A673 (cell line): ENCODE measurements around the gene POU2F2. TPM values are rescaled to one million over a fixed set of nuclear protein-coding genes. Genes with fewer than 3 reads are reported as not detected.

Experiments used
- Bru-seq: library from RNA; stranded (reverse); fragments of 400-500 nt; gene quantifications from one replicate; lab custom pipeline; 2021; lab: Mats Ljungman, UMichigan
- BruChase-seq, 2 experiments: library from RNA; stranded (reverse); fragments of 400-500 nt; gene quantifications; one replicate each; lab custom pipeline; 2021; lab: Mats Ljungman, UMichigan
- BruUV-seq: library from RNA; stranded (reverse); fragments of 400-500 nt; replicated peaks from 2 replicates; lab custom pipeline; 2021; lab: Mats Ljungman, UMichigan
- CTCF ChIA-PET: fragments of 300-600 bp; sonication (Branson Sonifier 250); formaldehyde crosslinking; loops from one replicate; lab custom pipeline; 2022; ENCODE audit warnings: antibody characterized with exemption; lab: Charles Lee
- POLR2A ChIA-PET: fragments of 300-600 bp; sonication (Branson Sonifier 250); formaldehyde crosslinking; loops from one replicate; lab custom pipeline; 2022; ENCODE audit warnings: antibody characterized with exemption; ENCODE audit not compliant: low non-redundant PET; lab: Charles Lee
- DNase-seq: peaks from one replicate; pipeline ENCODE4 v3.0.0-alpha.2; 2015; ENCODE audit warnings: low spot score
- H3K27ac ChIP-seq: fragments of 200-600 bp; sonication (generic); 2 replicates; pipeline ENCODE4 v1.5.1; 2016; ENCODE audit warnings: mixed run types, low read depth, mild to moderate bottlenecking, mixed read lengths, antibody characterized with exemption, low read length; ENCODE audit not compliant: poor library complexity, severe bottlenecking
- H3K27me3 ChIP-seq: fragments of 200-600 bp; sonication (generic); replicated peaks from 2 replicates; pipeline ENCODE4 v1.6.1; 2017; ENCODE audit warnings: mixed run types, low read depth, mild to moderate bottlenecking, mixed read lengths, antibody characterized with exemption, low read length; ENCODE audit not compliant: insufficient read depth, poor library complexity
- H3K36me3 ChIP-seq: fragments of 200-600 bp; sonication (generic); 2 replicates; pipeline ENCODE4 v1.6.1; 2016; ENCODE audit warnings: mixed run types, mild to moderate bottlenecking, mixed read lengths, antibody characterized with exemption, low read length; ENCODE audit not compliant: insufficient read depth, poor library complexity, severe bottlenecking
- H3K4me1 ChIP-seq: fragments of 200-600 bp; sonication (generic); 2 replicates; pipeline ENCODE4 v1.6.1; 2017; ENCODE audit warnings: mixed run types, mild to moderate bottlenecking, mixed read lengths, antibody characterized with exemption, low read length; ENCODE audit not compliant: insufficient read depth, poor library complexity, severe bottlenecking
- H3K4me3 ChIP-seq: fragments of 200-600 bp; sonication (generic); 2 replicates; pipeline ENCODE4 v1.5.1; 2016; ENCODE audit warnings: low read depth, mixed run types, mild to moderate bottlenecking, mixed read lengths, low read length; ENCODE audit not compliant: poor library complexity, severe bottlenecking
- H3K9me3 ChIP-seq: fragments of 200-600 bp; sonication (generic); 2 replicates; pipeline ENCODE4 v1.6.1; 2016; ENCODE audit warnings: mixed run types, low read depth, mild to moderate bottlenecking, mixed read lengths, antibody characterized with exemption, low read length; ENCODE audit not compliant: poor library complexity, severe bottlenecking
- EZH2 ChIP-seq: fragments of 200-600 bp; sonication (generic); IDR thresholded peaks from 2 replicates; pipeline ENCODE4 v1.6.1; 2017; ENCODE audit warnings: borderline replicate concordance, low read depth, mild to moderate bottlenecking, mixed read lengths, antibody characterized with exemption, low read length; ENCODE audit not compliant: poor library complexity, severe bottlenecking
- intact Hi-C: fragments of 100-400 bp; cut with micrococcal nuclease; formaldehyde crosslinking; loops from one replicate; pipeline ENCODE4 v1.10.0; 2022; ENCODE audit not compliant: unreplicated experiment
- long read RNA-seq: library from polyadenylated mRNA; stranded (forward); transcript quantifications from one replicate; pipeline ENCODE4 v2.0.0, GENCODE V29; 2022
- total RNA-seq: library from RNA; stranded (reverse); gene quantifications from 2 replicates; pipeline ENCODE4 v1.2.3, GENCODE V29; 2021
- TF ChIP-seq, protein P1 (sequence below): fragments of 300-800, 200-600 bp; sonication (generic); conservative IDR thresholded peaks from 2 replicates; pipeline ENCODE4 v1.5.1; 2017; ENCODE audit warnings: low read depth, mild to moderate bottlenecking, antibody characterized with exemption, low read length, moderate library complexity, mixed read lengths

The POU2F2 gene
- total RNA-seq (2.2 and 2.5 TPM in 2 replicates), Bru-seq, nascent RNA (percentile 26 among the genes with signal in this experiment), BruChase-seq, experiment 1, labeled RNA remaining after a 2-hour chase (percentile 29 among the genes with signal in this experiment), BruChase-seq, experiment 2, labeled RNA remaining after a 6-hour chase (percentile 33 among the genes with signal in this experiment)
- long read RNA-seq, partial matches to known transcripts, result 1 of 2 reads
- long read RNA-seq, other reads (novel, unspliced or antisense), result 1 of 2 reads

- H3K4me1 ChIP-seq, result peaks cover 8% of the 10 kb centered on the region
- intact Hi-C loops, result loop anchor here (2.0 kb wide), 1 partner anchor 309 kb away; no protein-coding TSS in a partner anchor
- no peak within 1 kb of the TSS for H3K27ac ChIP-seq
- CTCF ChIA-PET, result interaction anchor here (0.6 to 1.2 kb wide), 9 partner anchors 18 to 1562 kb away, joined by 3 to 9 read pairs (median 3); no protein-coding TSS in a partner anchor
- no peaks in the 10 kb centered on the region for H3K36me3 ChIP-seq
- POLR2A ChIA-PET, result interaction anchor here (0.5 kb wide), 1 partner anchor 311 kb away, joined by 6 read pairs; no protein-coding TSS in a partner anchor
- H3K9me3 ChIP-seq, result no peaks in the 10 kb centered on the region
- peaks cover 7% of the 10 kb centered on the region for H3K27me3 ChIP-seq
- TF ChIP-seq, protein P1, sequence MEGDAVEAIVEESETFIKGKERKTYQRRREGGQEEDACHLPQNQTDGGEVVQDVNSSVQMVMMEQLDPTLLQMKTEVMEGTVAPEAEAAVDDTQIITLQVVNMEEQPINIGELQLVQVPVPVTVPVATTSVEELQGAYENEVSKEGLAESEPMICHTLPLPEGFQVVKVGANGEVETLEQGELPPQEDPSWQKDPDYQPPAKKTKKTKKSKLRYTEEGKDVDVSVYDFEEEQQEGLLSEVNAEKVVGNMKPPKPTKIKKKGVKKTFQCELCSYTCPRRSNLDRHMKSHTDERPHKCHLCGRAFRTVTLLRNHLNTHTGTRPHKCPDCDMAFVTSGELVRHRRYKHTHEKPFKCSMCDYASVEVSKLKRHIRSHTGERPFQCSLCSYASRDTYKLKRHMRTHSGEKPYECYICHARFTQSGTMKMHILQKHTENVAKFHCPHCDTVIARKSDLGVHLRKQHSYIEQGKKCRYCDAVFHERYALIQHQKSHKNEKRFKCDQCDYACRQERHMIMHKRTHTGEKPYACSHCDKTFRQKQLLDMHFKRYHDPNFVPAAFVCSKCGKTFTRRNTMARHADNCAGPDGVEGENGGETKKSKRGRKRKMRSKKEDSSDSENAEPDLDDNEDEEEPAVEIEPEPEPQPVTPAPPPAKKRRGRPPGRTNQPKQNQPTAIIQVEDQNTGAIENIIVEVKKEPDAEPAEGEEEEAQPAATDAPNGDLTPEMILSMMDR, result no peak
- no peak for TF ChIP-seq EZH2
- peak within 1 kb of the TSS; percentile 27 for H3K4me3 ChIP-seq
- no TSS peak for BruUV-seq
- DNase-seq, result no peak
Observed at GRCh38 chr19:42132030-42132628, at the start of gene POU2F2. POU2F2 (minus strand) TSS chr19:42132446; CDS start chr19:42132411, 35 bp downstream.

DNA sequence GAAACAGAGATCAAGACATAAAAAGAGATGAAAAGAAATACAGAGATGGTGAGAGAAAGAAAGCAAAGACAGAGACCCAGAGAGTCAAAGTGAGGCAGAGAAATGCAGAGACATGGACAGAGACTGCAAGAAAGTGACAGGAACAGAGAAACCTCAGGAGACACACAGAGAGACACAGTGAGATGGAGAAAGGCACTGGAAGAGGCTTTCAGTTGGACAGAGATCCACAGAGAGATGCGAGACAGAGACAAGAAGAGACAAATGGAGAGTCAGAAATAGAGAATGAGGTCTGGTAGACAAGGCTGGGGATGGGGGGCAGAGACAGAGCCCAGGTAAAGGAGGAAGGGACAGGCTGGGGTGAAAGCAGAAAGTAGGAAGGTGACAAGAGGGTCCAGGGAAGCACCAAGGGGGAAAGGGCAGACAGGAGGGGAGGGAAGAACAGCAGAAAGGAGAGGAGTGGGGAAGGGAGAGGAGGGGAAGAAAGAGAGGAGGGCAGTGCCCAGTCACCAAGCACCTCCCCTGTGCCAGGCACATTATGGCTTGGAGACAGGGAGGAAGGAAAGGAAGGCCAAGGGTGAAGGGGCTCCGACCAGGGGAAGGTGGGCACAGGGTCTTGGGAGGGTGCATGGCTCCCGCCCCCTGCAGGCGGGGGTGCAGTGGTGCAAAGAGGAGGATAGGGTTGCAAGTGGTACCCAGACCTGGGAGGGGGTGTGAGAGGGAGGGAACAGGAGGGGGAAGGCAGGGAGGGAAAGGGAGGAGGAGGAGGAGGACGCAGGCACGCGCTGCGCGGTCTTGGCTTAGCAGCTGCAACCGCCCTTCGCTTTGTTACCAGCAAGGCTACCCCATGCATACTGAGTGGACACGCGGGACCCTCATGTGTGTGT lies 46.8 kb upstream of the POU2F2 start:
- TF ChIP-seq EZH2, result no peak
- TF ChIP-seq, protein P1, result peak; percentile 58
- no peaks in the 10 kb centered on the region for H3K36me3 ChIP-seq
- BruUV-seq, result no TSS peak
- no peaks in the 10 kb centered on the region for H3K9me3 ChIP-seq
- ChIA-PET CTCF (no interaction called here), POLR2A (no interaction called here)
- H3K27ac ChIP-seq, result no peak overlapping the region
- peak; percentile 33 for DNase-seq
- H3K4me3 ChIP-seq, result no peak overlapping the region
- intact Hi-C loops, result no loop called here
- H3K27me3 ChIP-seq, result peaks cover 51% of the 10 kb centered on the region
- H3K4me1 ChIP-seq, result peaks cover 16% of the 10 kb centered on the region

GRCh38 chr19:42177686-42178019 lies 45.4 kb upstream of the POU2F2 start:
- H3K27ac ChIP-seq, result no peak overlapping the region
- ChIA-PET POLR2A (no interaction called here), CTCF (interaction anchor here (1.1 kb wide), 1 partner anchor 14 kb away, joined by 3 read pairs; no protein-coding TSS in a partner anchor)
- H3K36me3 ChIP-seq, result no peaks in the 10 kb centered on the region
- no peak for DNase-seq
- peaks cover 16% of the 10 kb centered on the region for H3K4me1 ChIP-seq
- TF ChIP-seq EZH2, result no peak
- TF ChIP-seq, protein P1, result no peak
- no TSS peak for BruUV-seq
- no peaks in the 10 kb centered on the region for H3K9me3 ChIP-seq
- intact Hi-C loops, result no loop called here
- no peak overlapping the region for H3K4me3 ChIP-seq
- H3K27me3 ChIP-seq, result peaks cover 51% of the 10 kb centered on the region
